Measurements from ENCODE around the gene ADGRB2. TPM values are rescaled to one million over a fixed set of nuclear protein-coding genes. Genes with fewer than 3 reads are reported as not detected.

The ADGRB2 gene
- polyA plus RNA-seq, 3 donors: not detected

GRCh38 chr1:31750858-31751510, 13.2 kb downstream of the ADGRB2 start:
- Histone ChIP-seq H3K79me2 (ENCODE audit: insufficient read depth, low read length) (no peaks in the 10 kb centered on the region), H2AFZ (ENCODE audit: insufficient read depth, low read depth, low read length, poor library complexity, severe bottlenecking) (no peak overlapping the region), H3K36me3 (replicated peaks in 1 of 2; ENCODE audit: control insufficient read depth in 1 of 2, insufficient read depth in 2 of 2, low read length in 2 of 2) (no peaks in the 10 kb centered on the region), H4K20me1 (ENCODE audit: insufficient read depth, low read length) (no peaks in the 10 kb centered on the region), H3K9ac (ENCODE audit: insufficient read depth, low read length, poor library complexity, severe bottlenecking) (no peak overlapping the region), H3K9me3 (replicated peaks in 1 of 2; ENCODE audit: control insufficient read depth in 1 of 2, insufficient read depth in 1 of 2, low read length in 2 of 2) (no peaks in the 10 kb centered on the region), H3K27ac (ENCODE audit: low read depth in 1 of 2, low read length in 2 of 2) (no peak overlapping the region), H3K4me3 (replicated peaks in 1 of 3; ENCODE audit: low read depth in 2 of 3, low read length in 3 of 3) (no peak overlapping the region), H3K4me1 (ENCODE audit: control insufficient read depth in 1 of 2, insufficient read depth in 2 of 2, low read length in 2 of 2) (peaks cover 5 to 11% of the 10 kb centered on the region in 2 donors), H3K4me2 (replicated peaks; ENCODE audit: extremely low read depth, low read length, poor library complexity, severe bottlenecking) (no peak overlapping the region), H3K27me3 (ENCODE audit: control insufficient read depth in 2 of 2, insufficient read depth in 2 of 2, low read length in 2 of 2) (peaks cover 0 to 21% of the 10 kb centered on the region in 2 donors)
- Mint-ChIP-seq H3K27me3 (ENCODE audit: low read depth in 3 of 3) (peaks cover 18 to 42% (median 38%) of the 10 kb centered on the region in 3 donors), H3K36me3 (no peaks in the 10 kb centered on the region), H3K4me1 (peaks cover 18% of the 10 kb centered on the region), H3K4me3 (peak overlapping the region in 1 of 2 donors; percentile 28), H3K27ac (peak overlapping the region in 1 of 7 donors; percentile 4), H3K9me3 (peaks cover 0 to 2% (median 0%) of the 10 kb centered on the region in 7 donors)
- WGBS (ENCODE audit: insufficient coverage): 6% methylated on average over 8 of the region's 11 CpGs
- no peak for TF ChIP-seq CTCF (IDR thresholded peaks at IDR 0.05)
- intact Hi-C loops (cut with micrococcal nuclease): no loop called here
- peak in 2 of 3 donors; percentile 7 to 15 for DNase-seq

GRCh38 chr1:31749785-31750735, 14.1 kb downstream of the ADGRB2 start:
- no peak overlapping the region for H2AFZ ChIP-seq (ENCODE audit: insufficient read depth, low read depth, low read length, poor library complexity, severe bottlenecking)
- H3K9ac ChIP-seq (ENCODE audit: insufficient read depth, low read length, poor library complexity, severe bottlenecking): no peak overlapping the region
- no peak overlapping the region for H3K27ac ChIP-seq (ENCODE audit: low read depth in 1 of 2, low read length in 2 of 2)
- no peaks in the 10 kb centered on the region for H3K79me2 ChIP-seq (ENCODE audit: insufficient read depth, low read length)
- H3K9me3 Mint-ChIP-seq: peaks cover 0 to 2% (median 0%) of the 10 kb centered on the region in 7 donors
- no peak overlapping the region for H3K4me2 ChIP-seq (replicated peaks; ENCODE audit: extremely low read depth, low read length, poor library complexity, severe bottlenecking)
- peaks cover 18 to 44% (median 37%) of the 10 kb centered on the region in 3 donors for H3K27me3 Mint-ChIP-seq (ENCODE audit: low read depth in 3 of 3)
- no peaks in the 10 kb centered on the region for H3K9me3 ChIP-seq (replicated peaks in 1 of 2; ENCODE audit: control insufficient read depth in 1 of 2, insufficient read depth in 1 of 2, low read length in 2 of 2)
- no peaks in the 10 kb centered on the region for H3K36me3 ChIP-seq (replicated peaks in 1 of 2; ENCODE audit: control insufficient read depth in 1 of 2, insufficient read depth in 2 of 2, low read length in 2 of 2)
- H3K4me1 Mint-ChIP-seq: peaks cover 18% of the 10 kb centered on the region
- no peaks in the 10 kb centered on the region for H3K36me3 Mint-ChIP-seq
- 56% methylated on average over 3 of the region's 7 CpGs for WGBS (ENCODE audit: insufficient coverage)
- no peak for TF ChIP-seq CTCF (IDR thresholded peaks at IDR 0.05)
- peaks cover 0 to 21% of the 10 kb centered on the region in 2 donors for H3K27me3 ChIP-seq (ENCODE audit: control insufficient read depth in 2 of 2, insufficient read depth in 2 of 2, low read length in 2 of 2)
- H3K4me3 Mint-ChIP-seq: peak overlapping the region in 1 of 2 donors; percentile 28
- H3K4me1 ChIP-seq (ENCODE audit: control insufficient read depth in 1 of 2, insufficient read depth in 2 of 2, low read length in 2 of 2): peaks cover 5 to 11% of the 10 kb centered on the region in 2 donors
- no peak for DNase-seq
- H3K4me3 ChIP-seq (replicated peaks in 1 of 3; ENCODE audit: low read depth in 2 of 3, low read length in 3 of 3): no peak overlapping the region
- no peaks in the 10 kb centered on the region for H4K20me1 ChIP-seq (ENCODE audit: insufficient read depth, low read length)
- intact Hi-C loops (cut with micrococcal nuclease): no loop called here
- peak overlapping the region in 1 of 7 donors; percentile 52 for H3K27ac Mint-ChIP-seq

Measured in CD14-positive monocyte (primary cell).